ENCODE measurements around the gene IL3RA.

IL3RA gene

DNA sequence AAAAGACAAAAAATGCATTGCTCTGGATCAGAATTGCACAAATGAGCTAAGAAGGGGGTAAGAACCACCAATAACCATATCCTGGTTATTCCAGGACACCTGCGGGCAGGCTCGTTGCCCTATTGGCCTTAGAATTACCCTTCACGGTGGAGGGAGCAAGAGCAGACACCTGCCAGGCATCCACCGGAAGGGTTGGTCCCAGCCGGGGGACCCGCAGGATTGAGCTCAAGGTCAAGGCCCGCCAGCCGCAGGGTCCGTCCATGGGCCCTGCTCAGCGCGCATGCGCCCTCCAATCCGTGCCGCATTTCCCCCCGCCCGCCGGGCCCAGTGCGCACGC lies 54.8 kb downstream of the IL3RA start:
- no peak overlapping the region for H3K27ac ChIP-seq (ENCODE audit: low read length)
- H3K36me3 ChIP-seq (ENCODE audit: control insufficient read depth, insufficient read depth, low read length), result peaks cover 38% of the 10 kb centered on the region
- no CpG with 5 or more reads among the region's 19 CpGs for WGBS (ENCODE audit: insufficient coverage, insufficient read length)
- H3K9me3 ChIP-seq (ENCODE audit: control insufficient read depth, insufficient read depth, low read length), result no peaks in the 10 kb centered on the region
- no peaks in the 10 kb centered on the region for H3K27me3 ChIP-seq (ENCODE audit: control insufficient read depth, insufficient read depth, low read length)
- H3K4me3 ChIP-seq (ENCODE audit: low read length), result peak overlapping the region; percentile 96
- peak; percentile 55 for DNase-seq (ENCODE audit: low read depth, low spot score)
- 0 out of 2 replicates have a peak, but pooled peaks cover 1% of the 10 kb centered on the region for H3K4me1 ChIP-seq (ENCODE audit: control insufficient read depth, insufficient read depth, low read length)

DNA sequence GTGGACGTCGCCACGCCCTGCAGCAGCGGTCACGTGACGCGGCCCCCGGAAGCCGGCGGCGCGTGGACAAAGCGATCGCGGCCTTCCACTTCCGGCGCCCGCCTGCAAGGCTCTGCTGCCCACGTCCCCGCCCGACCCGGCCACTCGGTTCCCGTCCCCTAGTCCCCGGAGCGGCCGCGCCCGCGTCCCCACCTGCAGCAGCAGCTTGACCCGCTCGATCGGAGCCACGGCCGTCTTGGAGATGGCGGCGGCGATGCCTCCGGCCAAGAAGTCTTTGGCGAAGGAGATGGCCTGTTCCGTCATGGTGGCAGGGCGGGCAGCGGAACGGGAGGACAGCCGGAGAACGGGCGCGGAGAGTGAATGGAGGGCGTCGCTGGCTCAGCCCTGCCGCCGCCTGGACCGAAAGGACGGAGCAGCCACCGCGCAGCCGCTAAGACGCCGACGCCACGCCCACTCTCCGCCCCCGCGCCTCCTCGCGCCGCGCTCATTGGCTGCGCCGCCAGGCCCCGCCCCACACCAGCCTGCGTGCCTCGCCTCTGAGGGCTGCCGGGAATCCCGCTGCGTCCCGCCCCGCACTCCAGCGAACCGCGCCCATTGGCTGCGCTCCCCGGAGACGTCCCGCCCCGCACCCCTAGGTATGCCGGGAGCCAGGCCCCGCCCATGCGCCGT lies 55.3 kb downstream of the IL3RA start, which contains the start of gene SLC25A6:
TSS of gene SLC25A6 (minus strand) at position 407 of the 669 bp plus-strand sequence. CDS start at position 303, 104 bp downstream.
- Histone ChIP-seq H3K4me1 (ENCODE audit: control insufficient read depth, insufficient read depth, low read length) (0 out of 2 replicates have a peak, but pooled peaks cover 1% of the 10 kb centered on the region), H3K36me3 (ENCODE audit: control insufficient read depth, insufficient read depth, low read length) (peaks cover 35% of the 10 kb centered on the region), H3K27me3 (ENCODE audit: control insufficient read depth, insufficient read depth, low read length) (no peaks in the 10 kb centered on the region), H3K9me3 (ENCODE audit: control insufficient read depth, insufficient read depth, low read length) (no peaks in the 10 kb centered on the region), H3K4me3 (ENCODE audit: low read length) (peak within 1 kb of the TSS; percentile 96), H3K27ac (ENCODE audit: low read length) (no peak within 1 kb of the TSS)
- peak; percentile 84 for DNase-seq (ENCODE audit: low read depth, low spot score)
- no CpG with 5 or more reads among the region's 90 CpGs for WGBS (ENCODE audit: insufficient coverage, insufficient read length)

DNA sequence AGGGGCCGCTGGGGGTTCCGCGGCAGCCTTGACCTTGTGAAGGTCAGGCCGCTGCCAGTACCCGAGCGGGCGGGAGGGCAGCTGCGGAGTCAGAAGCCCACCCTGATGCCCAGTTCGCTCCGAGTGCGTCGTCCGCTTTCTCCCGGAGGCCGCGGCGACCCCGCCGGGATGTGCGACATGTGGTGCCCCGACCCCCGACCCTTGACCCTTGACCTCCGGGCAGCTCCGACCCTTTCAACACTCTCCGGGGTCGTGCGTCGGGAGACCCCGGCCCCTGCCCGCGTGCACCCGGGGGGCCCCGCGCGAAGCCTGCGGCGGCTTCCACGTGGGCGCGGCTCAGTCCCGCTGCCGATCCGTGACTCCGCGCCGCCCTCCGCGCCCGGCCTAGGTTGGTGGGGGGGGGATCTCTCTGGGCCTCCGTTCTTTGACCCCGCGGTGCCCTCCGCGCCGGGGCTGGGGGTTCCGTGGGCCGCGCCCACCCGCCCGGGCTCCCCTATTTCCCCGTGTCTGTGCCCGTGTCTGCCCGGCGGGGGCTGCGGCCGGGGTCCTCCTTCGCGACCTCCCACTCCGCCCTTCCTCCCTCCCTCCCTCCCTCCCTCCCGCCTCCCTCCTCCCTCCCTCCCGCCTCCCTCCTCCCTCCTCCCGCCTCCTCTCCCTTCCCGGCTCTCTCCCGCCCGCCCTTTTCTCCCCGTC lies 55.9 kb downstream of the IL3RA start:
- Histone ChIP-seq H3K27ac (ENCODE audit: low read length) (no peak overlapping the region), H3K9me3 (ENCODE audit: control insufficient read depth, insufficient read depth, low read length) (no peaks in the 10 kb centered on the region), H3K36me3 (ENCODE audit: control insufficient read depth, insufficient read depth, low read length) (peaks cover 28% of the 10 kb centered on the region), H3K4me1 (ENCODE audit: control insufficient read depth, insufficient read depth, low read length) (0 out of 2 replicates have a peak, but pooled peaks cover 1% of the 10 kb centered on the region), H3K4me3 (ENCODE audit: low read length) (peak overlapping the region; percentile 83), H3K27me3 (ENCODE audit: control insufficient read depth, insufficient read depth, low read length) (no peaks in the 10 kb centered on the region)
- WGBS (ENCODE audit: insufficient coverage, insufficient read length), result no CpG with 5 or more reads among the region's 76 CpGs
- no peak for DNase-seq (ENCODE audit: low read depth, low spot score)

DNA sequence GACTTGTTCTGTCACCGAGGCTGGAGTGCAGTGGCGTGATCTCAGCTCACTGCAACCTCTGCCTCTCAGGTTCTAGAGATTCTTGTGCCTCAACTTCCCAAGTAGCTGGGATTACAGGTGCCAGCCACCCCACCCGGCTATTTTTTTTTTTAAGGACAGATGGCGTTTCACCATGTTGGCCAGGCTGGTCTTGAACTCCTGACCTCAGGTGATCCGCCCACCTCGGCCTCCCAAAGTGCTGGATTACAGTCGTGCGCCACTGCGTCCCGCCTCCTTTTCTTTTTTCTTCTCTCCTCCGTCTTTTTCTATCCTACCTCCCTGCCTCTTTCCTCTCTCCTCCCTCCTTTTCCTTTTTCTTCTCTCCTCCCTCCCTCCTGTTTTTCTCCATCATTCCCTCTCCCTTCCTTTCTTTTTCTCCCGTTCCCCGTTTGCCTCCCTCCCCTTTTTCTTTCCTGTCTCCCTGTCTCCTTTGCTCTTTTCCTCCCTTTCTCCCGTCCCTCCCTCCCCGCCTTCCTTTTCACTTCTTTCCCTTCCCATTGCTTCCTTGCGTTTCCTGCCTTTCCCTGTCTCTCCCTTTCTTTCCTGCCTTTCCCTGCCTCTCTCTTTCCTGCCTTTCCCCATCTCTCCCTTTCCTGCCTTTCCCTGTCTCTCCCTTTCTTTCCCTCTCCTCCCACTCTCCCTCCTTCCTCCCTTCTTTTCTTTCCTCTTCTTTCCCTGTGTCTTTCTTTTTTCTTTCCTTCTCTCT lies 57.5 kb downstream of the IL3RA start:
- 100% methylated on average over 1 of the region's 16 CpGs for WGBS (ENCODE audit: insufficient coverage, insufficient read length)
- H3K27ac ChIP-seq (ENCODE audit: low read length), result no peak overlapping the region
- H3K9me3 ChIP-seq (ENCODE audit: control insufficient read depth, insufficient read depth, low read length), result no peaks in the 10 kb centered on the region
- H3K4me1 ChIP-seq (ENCODE audit: control insufficient read depth, insufficient read depth, low read length), result peaks cover 1% of the 10 kb centered on the region; the same call in 1 of the 2 replicates
- peaks cover 16% of the 10 kb centered on the region for H3K36me3 ChIP-seq (ENCODE audit: control insufficient read depth, insufficient read depth, low read length)
- no peak for DNase-seq (ENCODE audit: low read depth, low spot score)
- no peaks in the 10 kb centered on the region for H3K27me3 ChIP-seq (ENCODE audit: control insufficient read depth, insufficient read depth, low read length)
- H3K4me3 ChIP-seq (ENCODE audit: low read length), result no peak overlapping the region

DNA sequence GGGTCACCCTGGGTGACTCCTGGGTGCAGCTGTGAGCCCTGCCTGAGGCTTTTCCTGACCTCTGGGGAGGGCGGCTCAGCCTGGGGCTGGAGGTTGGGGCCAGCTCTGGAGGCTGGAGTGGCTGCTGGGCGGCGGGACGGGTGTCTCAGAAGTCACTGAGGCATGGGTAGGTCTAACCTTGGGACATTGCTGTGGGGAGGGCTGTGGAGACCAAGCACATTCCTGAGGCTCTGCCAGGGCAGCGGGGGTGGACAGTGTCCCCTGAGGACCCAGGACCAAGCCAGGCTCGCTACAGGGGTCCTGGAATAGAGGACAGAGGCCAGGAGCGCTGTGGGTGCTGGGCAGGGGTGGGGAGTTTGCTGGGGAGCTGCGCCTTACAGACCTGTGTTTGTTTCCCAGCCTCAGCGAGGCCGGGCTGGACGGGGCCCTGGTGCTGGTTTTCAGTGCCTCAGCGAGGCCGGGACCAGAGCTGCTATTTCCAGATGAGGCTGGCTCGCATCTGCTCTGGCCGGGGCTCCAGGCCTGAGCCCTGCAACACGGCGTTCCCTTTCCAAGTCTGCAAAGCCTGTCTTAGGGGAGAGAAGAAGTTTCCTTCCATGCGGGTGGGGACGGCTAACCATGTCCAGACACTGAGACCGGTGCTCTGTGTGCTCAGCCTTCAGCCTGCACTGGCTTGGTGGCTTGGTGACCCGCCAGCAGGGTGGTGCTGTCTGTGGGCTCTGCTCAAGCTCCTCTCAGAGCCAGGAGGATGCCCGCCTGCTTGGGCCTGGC lies 58.3 kb downstream of the IL3RA start:
- peaks cover 1% of the 10 kb centered on the region; the same call in 1 of the 2 replicates for H3K4me1 ChIP-seq (ENCODE audit: control insufficient read depth, insufficient read depth, low read length)
- no peaks in the 10 kb centered on the region for H3K27me3 ChIP-seq (ENCODE audit: control insufficient read depth, insufficient read depth, low read length)
- no peak overlapping the region for H3K4me3 ChIP-seq (ENCODE audit: low read length)
- no peak overlapping the region for H3K27ac ChIP-seq (ENCODE audit: low read length)
- no peaks in the 10 kb centered on the region for H3K9me3 ChIP-seq (ENCODE audit: control insufficient read depth, insufficient read depth, low read length)
- peaks cover 9% of the 10 kb centered on the region for H3K36me3 ChIP-seq (ENCODE audit: control insufficient read depth, insufficient read depth, low read length)
- DNase-seq (ENCODE audit: low read depth, low spot score), result no peak
- no CpG with 5 or more reads among the region's 22 CpGs for WGBS (ENCODE audit: insufficient coverage, insufficient read length)

DNA sequence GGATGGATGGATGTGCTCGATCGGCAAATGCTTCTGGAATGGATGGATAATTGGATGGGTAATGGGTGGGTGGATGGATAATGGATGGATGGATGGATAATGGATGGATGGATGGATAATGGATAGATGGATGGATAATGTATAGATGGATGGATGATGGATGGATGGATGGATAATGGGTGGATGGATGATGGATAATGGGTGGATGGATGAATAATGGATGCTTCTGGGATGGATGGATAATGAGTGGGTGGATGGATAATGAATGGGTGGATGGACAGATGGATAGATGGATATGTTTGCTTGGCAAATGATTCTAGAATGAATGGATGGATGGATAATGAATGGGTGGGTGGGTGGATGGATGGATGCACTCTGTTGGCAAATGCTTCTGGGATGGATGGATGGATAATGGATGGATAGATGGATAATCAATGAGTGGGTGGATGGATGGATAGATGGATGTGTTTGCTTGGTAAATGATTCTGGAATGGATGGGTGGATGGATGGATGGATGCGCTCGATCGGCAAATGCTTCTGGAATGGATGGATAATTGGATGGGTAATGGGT lies 59.1 kb downstream of the IL3RA start:
- Histone ChIP-seq H3K27me3 (ENCODE audit: control insufficient read depth, insufficient read depth, low read length) (no peaks in the 10 kb centered on the region), H3K4me3 (ENCODE audit: low read length) (no peak overlapping the region), H3K36me3 (ENCODE audit: control insufficient read depth, insufficient read depth, low read length) (peaks cover 10% of the 10 kb centered on the region), H3K4me1 (ENCODE audit: control insufficient read depth, insufficient read depth, low read length) (peaks cover 1% of the 10 kb centered on the region; the same call in 1 of the 2 replicates), H3K9me3 (ENCODE audit: control insufficient read depth, insufficient read depth, low read length) (no peaks in the 10 kb centered on the region), H3K27ac (ENCODE audit: low read length) (no peak overlapping the region)
- no peak for DNase-seq (ENCODE audit: low read depth, low spot score)
- WGBS (ENCODE audit: insufficient coverage, insufficient read length), result no CpG with 5 or more reads among the region's 5 CpGs

DNA sequence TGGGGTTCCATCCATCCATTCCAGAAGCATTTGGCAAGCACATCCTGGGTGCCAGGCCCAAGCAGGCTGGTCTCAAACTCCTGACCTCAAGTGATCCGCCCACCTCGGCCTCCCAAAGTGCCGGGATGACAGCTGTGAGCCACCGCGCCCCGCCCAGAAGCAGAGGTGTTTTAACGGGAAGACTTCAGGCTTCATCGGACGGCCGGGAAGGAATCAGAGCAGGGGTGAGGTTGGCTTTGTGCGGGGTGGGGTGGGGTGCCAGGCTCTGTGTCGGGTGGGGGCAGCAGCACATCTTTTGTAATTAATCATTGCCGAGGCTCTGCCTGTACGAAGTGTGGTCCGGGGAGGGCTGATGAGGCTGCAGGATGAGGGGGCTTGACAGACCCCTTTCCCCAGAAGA lies 60.4 kb downstream of the IL3RA start:
- peaks cover 1% of the 10 kb centered on the region; the same call in 1 of the 2 replicates for H3K4me1 ChIP-seq (ENCODE audit: control insufficient read depth, insufficient read depth, low read length)
- H3K4me3 ChIP-seq (ENCODE audit: low read length), result no peak overlapping the region
- H3K27me3 ChIP-seq (ENCODE audit: control insufficient read depth, insufficient read depth, low read length), result no peaks in the 10 kb centered on the region
- WGBS (ENCODE audit: insufficient coverage, insufficient read length), result no CpG with 5 or more reads among the region's 15 CpGs
- H3K27ac ChIP-seq (ENCODE audit: low read length), result no peak overlapping the region
- no peak for DNase-seq (ENCODE audit: low read depth, low spot score)
- peaks cover 12% of the 10 kb centered on the region for H3K36me3 ChIP-seq (ENCODE audit: control insufficient read depth, insufficient read depth, low read length)
- no peaks in the 10 kb centered on the region for H3K9me3 ChIP-seq (ENCODE audit: control insufficient read depth, insufficient read depth, low read length)

DNA sequence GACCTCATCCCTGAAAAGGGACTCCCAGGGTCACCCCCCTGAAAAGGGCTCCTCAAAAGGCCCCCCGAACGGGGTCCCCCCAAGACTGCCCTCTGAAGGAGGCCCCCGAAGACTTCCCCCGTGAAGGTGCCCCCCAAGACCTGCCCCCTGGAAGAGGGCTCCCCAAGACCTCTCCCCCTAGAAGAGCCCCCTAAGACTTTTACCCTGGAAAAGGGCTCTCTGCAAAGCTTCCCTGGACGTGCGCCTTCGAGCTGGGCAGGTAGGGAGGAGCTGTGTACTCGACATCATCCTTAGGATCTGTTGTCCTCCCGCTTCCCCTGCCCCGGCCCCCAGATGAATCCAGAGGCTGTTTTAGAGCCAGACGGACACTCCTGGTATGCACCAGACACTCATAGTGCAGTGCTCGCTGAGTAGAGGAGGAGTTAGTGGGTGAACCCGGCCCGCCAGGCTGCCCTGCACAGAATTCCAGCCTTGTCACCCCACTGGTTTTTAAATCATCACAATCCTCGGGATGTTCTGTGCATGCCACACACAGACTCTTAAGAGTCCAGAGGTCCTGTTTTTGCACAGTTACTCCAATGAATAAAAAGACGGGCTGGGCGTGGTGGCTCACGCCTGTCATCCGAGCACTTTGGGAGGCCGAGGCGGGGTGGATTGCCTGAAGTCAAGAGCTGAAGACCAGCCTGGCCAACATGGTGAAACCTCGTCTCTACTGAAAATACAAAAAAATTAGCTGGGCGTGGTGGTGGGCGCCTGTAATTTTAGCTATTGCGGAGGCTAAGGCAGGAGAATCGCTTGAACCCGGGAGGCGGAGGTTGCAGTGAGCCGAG lies 61.1 kb downstream of the IL3RA start:
- no CpG with 5 or more reads among the region's 29 CpGs for WGBS (ENCODE audit: insufficient coverage, insufficient read length)
- Histone ChIP-seq H3K27me3 (ENCODE audit: control insufficient read depth, insufficient read depth, low read length) (no peaks in the 10 kb centered on the region), H3K27ac (ENCODE audit: low read length) (no peak overlapping the region), H3K36me3 (ENCODE audit: control insufficient read depth, insufficient read depth, low read length) (peaks cover 13% of the 10 kb centered on the region), H3K4me1 (ENCODE audit: control insufficient read depth, insufficient read depth, low read length) (peaks cover 1% of the 10 kb centered on the region; the same call in 1 of the 2 replicates), H3K9me3 (ENCODE audit: control insufficient read depth, insufficient read depth, low read length) (no peaks in the 10 kb centered on the region), H3K4me3 (ENCODE audit: low read length) (no peak overlapping the region)
- DNase-seq (ENCODE audit: low read depth, low spot score), result no peak

Data from iPS DF 6.9 (cell line).